Inflammatory macrophage (primary cell): ENCODE measurements around the gene SPDEF.

ENCODE experiments used
- DNase-seq, 2 donors: peaks; one replicate each; pipeline ENCODE4 v3.0.0-alpha.2; 2020 to 2022
- total RNA-seq, 18 experiments: gene quantifications; one replicate each; lab custom pipeline; 2026; ENCODE audit warnings: mixed read lengths in 6 of 18, inconsistent platforms in 2 of 18; lab: John Stamatoyannopoulos, UW

The SPDEF gene
- 0 to 0.13 (median 0.05) reads per million in 18 experiments for total RNA-seq

GRCh38 chr6:34556031-34556471, at the start of gene SPDEF:
SPDEF (minus strand) TSS chr6:34556329; CDS start chr6:34544455, 11,874 bp downstream.
- DNase-seq = no peak

- DNase-seq = no peak
Observed at GRCh38 chr6:34603707-34604106, 47.6 kb upstream of the SPDEF start.

GRCh38 chr6:34602318-34603111, 46.4 kb upstream of the SPDEF start:
- no peak for DNase-seq

GRCh38 chr6:34601706-34602105, 45.6 kb upstream of the SPDEF start:
- no peak for DNase-seq

GRCh38 chr6:34600796-34601195, 44.7 kb upstream of the SPDEF start:
- DNase-seq = no peak

GRCh38 chr6:34600101-34600500, 44.0 kb upstream of the SPDEF start:
- DNase-seq = no peak

GRCh38 chr6:34598712-34599111, 42.6 kb upstream of the SPDEF start:
- DNase-seq = no peak

- no peak for DNase-seq
Observed at GRCh38 chr6:34597605-34598353, 41.6 kb upstream of the SPDEF start.

- no peak for DNase-seq
Observed at GRCh38 chr6:34596798-34597197, 40.7 kb upstream of the SPDEF start.

GRCh38 chr6:34595332-34596184, 39.4 kb upstream of the SPDEF start:
- DNase-seq = no peak

GRCh38 chr6:34593701-34594100, 37.6 kb upstream of the SPDEF start:
- no peak for DNase-seq

GRCh38 chr6:34592208-34592952, 36.3 kb upstream of the SPDEF start:
- no peak for DNase-seq

- no peak for DNase-seq
Observed at GRCh38 chr6:34589691-34590090, 33.6 kb upstream of the SPDEF start.

- no peak for DNase-seq
Observed at GRCh38 chr6:34589140-34589539, 33.0 kb upstream of the SPDEF start.

GRCh38 chr6:34587851-34588250, 31.7 kb upstream of the SPDEF start:
- DNase-seq = no peak

GRCh38 chr6:34587325-34587724, 31.2 kb upstream of the SPDEF start:
- DNase-seq = no peak

GRCh38 chr6:34586327-34587040, 30.4 kb upstream of the SPDEF start:
- DNase-seq = no peak

- no peak for DNase-seq
Observed at GRCh38 chr6:34585512-34586061, 29.5 kb upstream of the SPDEF start.

GRCh38 chr6:34585108-34585507, 29.0 kb upstream of the SPDEF start:
- no peak for DNase-seq

GRCh38 chr6:34584694-34585093, 28.6 kb upstream of the SPDEF start:
- no peak for DNase-seq
